HG02973 (cell line): ENCODE results near the gene AUTS2.

ENCODE experiments used
- ATAC-seq: cut with Tn5 transposase; IDR thresholded peaks from one replicate; pipeline ENCODE4 v1.9.1; 2021; ENCODE audit warnings: moderate library complexity; ENCODE audit not compliant: unreplicated experiment

AUTS2 gene

DNA sequence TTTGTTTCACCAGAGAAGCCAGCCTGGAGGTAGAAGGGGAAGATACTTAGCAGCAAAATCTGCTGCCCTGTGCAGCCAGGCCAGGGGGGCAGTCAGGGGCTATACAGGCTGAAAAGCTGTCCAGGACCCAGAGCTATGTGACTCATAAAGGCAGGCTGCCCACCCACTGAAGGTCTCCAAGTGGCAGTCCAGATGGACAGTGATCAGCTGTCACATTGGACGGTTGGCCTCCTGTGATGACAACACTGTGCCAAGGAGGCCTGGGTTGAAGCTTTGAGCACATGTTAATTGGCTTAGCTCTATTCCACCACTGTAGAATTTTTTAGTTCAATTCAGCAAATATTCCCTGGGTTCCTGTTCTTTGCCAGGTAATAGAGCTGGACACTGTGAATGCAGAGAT, 956.4 kb downstream of the AUTS2 start:
- no peak for ATAC-seq

DNA sequence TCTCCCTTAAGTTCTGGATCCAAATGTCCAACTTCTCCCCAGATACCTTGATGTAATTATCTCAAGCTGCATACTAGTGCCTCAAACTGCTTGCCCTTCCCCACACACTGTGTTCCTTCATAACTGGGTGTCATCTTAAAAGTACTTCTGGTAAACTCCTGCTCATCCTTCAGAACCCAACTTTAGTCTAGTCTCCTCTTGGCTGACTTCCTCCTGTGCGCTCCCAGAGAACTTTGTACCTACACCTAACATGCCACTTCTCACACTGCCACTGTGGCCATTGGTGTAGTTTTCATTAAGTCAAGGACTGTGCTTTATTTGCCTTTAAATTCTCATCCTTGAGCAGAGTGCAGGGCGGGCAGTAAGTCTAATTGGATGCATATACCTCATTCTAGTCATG, 958.5 kb downstream of the AUTS2 start:
- no peak for ATAC-seq

DNA sequence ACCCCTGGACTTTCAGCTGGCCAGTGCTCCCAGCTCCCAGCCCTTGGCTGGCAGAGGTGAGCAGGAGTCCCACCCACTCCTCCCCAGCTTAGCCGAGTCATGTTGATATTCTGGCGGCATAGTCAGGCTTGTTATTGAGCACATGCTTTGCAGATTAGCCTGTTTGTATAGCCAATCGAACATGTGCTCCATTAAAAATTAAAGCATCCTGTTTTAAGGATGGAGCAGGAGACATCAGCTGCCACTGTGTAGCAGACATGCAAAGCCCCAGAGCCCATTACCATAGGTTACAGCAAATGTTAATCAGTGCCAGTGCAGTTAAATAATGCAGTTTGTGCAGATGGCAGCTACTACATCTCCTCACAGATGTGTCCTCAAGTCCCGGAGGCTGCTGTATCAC, 959.1 kb downstream of the AUTS2 start:
- ATAC-seq = no peak

- ATAC-seq = no peak
Observed at GRCh38 chr7:70559815-70560214, 961.5 kb downstream of the AUTS2 start.

DNA sequence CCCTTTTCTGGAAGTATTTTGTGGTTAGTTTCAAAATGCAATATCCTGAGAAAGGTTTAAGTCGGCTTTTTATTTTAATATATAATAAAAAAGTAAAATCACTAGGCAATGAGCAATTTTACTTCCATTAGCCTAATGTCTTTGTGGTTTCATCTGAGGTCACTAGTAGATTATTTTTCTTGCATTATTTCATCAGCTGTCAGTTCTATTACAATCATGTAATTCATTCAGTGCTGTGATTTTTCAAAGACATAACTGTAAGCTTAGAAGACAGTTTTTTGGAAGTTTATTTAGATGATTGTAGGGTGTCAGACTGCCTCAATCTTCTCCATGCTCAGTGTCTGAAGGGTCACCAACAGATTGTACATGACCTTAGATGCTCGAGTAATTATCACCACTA, 965.7 kb downstream of the AUTS2 start:
- no peak for ATAC-seq

- no peak for ATAC-seq
Observed at GRCh38 chr7:70565721-70566370, 967.6 kb downstream of the AUTS2 start.

GRCh38 chr7:70566671-70567070, 968.4 kb downstream of the AUTS2 start:
- no peak for ATAC-seq

GRCh38 chr7:70568674-70569334, 970.5 kb downstream of the AUTS2 start:
- ATAC-seq = no peak

GRCh38 chr7:70569335-70569819, 971.1 kb downstream of the AUTS2 start:
- ATAC-seq = no peak

DNA sequence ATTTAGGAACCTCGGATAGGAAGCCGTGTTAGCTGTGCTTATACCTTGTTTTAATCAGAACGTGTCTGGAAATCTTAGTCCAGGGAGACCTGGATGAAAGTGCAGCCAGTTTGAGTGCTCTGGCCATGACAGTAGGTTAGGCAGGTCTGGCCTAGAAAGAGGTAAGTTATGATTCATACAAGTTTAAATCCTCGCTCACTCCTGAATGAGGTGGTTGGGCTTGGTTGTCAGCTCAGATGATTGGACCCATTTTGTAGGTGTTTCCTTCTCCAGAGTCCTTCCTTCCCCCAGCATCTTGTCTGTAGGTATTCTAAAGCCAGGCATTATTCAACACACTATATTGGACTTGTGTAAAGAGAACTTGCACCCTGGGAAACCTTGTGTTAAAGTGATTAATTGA, 971.8 kb downstream of the AUTS2 start:
- ATAC-seq = no peak

GRCh38 chr7:70570961-70571360, 972.7 kb downstream of the AUTS2 start:
- no peak for ATAC-seq

- no peak for ATAC-seq
Observed at GRCh38 chr7:70571403-70571934, 973.2 kb downstream of the AUTS2 start.

- ATAC-seq = no peak
Observed at GRCh38 chr7:70571961-70572360, 973.7 kb downstream of the AUTS2 start.

GRCh38 chr7:70572571-70572970, 974.3 kb downstream of the AUTS2 start:
- ATAC-seq = no peak

DNA sequence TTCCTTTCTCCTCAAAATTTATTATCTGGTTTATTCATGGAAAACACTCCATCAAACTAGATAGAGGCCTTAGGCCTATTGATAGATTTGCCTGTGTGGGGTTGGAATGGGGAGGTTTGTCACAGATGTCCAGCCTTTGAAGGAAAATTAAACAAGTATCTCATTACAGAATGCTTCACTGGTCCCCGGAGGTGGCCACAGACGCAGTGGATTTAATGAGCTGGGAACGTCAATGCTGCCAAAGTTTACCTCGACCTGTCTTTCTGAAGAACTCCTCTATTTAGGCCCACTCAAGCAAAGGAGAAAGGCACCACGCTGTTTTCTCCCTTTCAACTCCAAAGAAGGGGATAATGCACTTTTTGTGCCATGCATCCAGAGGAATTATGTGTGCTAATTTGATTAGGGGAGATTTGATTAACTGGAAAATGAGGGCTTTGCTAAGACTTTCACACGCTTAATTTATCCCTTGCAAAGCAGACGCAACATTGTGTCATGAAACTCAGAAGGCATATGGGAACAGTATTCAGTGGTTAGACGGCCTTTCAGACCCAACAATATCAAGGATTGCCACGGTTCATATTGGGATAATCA, 974.9 kb downstream of the AUTS2 start:
- no peak for ATAC-seq

- ATAC-seq = no peak
Observed at GRCh38 chr7:70573696-70574095, 975.4 kb downstream of the AUTS2 start.

- ATAC-seq = no peak
Observed at GRCh38 chr7:70574314-70574834, 976.1 kb downstream of the AUTS2 start.

DNA sequence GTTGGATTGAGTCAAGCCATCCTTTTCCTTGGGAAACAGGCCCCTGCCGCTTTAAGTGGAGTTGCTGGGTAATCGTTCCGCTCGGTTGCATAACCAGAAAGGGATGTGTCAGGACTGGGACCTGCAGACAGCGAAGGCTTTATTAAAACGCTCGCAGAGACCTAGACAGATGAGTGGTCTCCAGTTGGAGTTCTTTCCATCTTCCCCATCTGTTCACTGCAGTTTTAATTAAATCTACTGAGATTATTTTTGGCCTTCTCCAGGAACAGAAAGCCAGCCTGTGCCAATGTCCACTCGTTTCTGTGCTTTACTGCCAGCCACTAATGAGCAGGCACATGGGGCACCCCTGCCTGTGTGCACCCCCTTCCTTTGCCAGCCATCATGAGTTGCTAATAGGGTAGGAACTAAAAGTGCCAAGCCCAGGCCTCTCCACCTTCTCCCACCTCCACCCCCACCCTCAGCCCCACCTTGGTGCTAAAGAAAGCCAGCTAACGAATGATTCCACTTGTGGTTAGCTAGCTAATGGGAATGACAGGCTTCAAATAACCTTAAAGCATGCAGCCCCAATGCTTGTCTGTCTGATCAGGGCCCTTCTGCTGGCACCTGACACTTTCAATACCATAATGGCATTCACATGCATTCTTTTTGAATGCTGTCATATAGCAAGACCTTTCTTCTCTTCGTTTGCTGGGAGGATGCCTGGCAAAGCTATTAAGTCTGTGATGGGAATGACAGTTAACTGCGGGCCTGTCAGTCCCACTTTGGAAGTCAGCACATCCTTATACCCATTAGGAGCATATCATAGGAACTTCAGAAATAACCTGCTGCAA, 976.9 kb downstream of the AUTS2 start:
- no peak for ATAC-seq

DNA sequence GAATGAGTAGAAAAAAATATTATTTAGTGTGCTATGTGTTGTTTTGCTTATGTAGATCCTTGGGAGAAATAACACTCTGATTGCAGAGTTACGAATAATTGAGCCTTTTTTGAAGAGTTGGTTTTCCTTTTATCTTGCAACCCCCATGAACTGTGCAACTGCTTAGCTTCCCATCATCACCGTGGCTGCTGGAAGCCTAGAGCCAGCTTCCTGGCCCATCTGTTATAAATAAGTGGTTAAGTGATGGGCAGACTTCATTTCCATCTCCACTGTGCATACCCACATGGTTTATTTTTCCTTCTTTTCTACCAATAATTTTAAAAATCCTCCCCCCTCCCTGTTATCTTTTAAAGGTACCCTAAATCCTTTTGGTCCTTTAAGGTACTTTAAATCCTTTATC, 978.8 kb downstream of the AUTS2 start:
- no peak for ATAC-seq

GRCh38 chr7:70578131-70578530, 979.9 kb downstream of the AUTS2 start:
- ATAC-seq = no peak
